AG09319 (cell line): ENCODE data around the gene EPHB1.
A peak's percentile ranks its signal among the peaks of the same experiment; 100 is the strongest.

ENCODE experiments used
- DNase-seq: peaks from one replicate; pipeline ENCODE4 v3.0.0-alpha.2; 2010; ENCODE audit warnings: low read depth; ENCODE audit errors: extremely low read depth
- TF ChIP-seq, protein P1 (sequence below): IDR thresholded peaks from 2 replicates; pipeline ENCODE4 v1.5.1; 2011; ENCODE audit warnings: low read depth, mild to moderate bottlenecking, inconsistent platforms, low read length, moderate library complexity

Gene EPHB1

DNA sequence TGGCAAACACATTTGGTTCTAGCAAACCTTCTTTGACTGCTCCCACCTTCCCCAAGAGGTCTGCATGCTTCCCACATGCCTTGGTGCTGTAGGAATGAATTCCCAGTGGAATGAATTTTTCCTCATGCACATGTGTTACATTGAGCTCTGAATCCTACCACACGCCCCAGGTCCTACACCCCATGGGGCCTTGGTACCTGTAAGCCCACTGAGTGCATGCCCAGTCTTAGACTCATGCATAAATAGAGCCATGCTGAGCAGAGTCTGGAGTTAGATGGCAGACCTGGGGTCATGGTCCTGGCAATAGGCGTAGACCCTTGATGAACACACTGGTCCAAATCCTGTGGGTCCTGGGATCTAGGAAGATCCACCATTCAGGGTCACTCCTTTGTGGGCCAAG lies 81.8 kb downstream of the EPHB1 start:
- DNase-seq = no peak
- TF ChIP-seq, protein P1, sequence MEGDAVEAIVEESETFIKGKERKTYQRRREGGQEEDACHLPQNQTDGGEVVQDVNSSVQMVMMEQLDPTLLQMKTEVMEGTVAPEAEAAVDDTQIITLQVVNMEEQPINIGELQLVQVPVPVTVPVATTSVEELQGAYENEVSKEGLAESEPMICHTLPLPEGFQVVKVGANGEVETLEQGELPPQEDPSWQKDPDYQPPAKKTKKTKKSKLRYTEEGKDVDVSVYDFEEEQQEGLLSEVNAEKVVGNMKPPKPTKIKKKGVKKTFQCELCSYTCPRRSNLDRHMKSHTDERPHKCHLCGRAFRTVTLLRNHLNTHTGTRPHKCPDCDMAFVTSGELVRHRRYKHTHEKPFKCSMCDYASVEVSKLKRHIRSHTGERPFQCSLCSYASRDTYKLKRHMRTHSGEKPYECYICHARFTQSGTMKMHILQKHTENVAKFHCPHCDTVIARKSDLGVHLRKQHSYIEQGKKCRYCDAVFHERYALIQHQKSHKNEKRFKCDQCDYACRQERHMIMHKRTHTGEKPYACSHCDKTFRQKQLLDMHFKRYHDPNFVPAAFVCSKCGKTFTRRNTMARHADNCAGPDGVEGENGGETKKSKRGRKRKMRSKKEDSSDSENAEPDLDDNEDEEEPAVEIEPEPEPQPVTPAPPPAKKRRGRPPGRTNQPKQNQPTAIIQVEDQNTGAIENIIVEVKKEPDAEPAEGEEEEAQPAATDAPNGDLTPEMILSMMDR = no peak

DNA sequence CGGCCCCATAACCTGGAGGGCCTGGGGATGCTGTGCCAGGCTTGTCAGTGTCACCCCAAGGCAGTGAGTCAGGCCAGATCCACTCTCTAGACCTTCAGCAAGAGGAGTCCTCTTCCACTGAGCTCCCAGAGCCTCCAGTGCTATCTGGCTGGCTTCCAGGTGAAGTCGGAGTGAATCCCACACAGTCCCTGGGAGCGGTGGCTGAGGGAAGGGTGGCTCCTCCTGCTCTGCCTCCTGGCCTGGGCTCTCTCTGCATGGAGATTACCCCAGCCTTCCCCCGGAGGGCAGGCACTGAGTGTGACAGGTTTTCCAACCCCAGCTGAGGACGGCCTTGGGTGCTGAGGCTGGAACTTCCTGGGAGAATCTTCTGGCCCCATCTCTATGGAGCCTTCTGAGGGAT lies 82.7 kb downstream of the EPHB1 start:
- DNase-seq = no peak
- TF ChIP-seq, protein P1 = no peak

DNA sequence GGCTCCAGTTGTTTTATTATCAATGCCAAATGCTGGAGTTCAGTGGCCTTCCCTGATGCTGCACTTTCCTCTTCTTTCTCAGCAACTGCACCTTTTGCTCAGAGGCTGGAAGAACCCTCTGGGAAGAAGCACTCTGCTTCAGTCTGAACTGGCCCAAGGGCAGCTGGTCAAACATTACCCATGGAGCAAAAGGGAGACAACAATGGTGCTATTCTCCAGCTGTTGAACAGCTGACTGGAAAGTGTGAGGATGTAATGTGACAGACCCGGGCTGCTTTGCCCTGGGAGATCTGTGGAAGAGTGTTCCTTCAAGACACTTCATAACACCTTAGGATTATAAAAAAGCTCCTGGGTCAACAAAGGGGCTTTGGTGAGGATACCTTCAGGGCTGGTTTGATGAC lies 84.9 kb downstream of the EPHB1 start:
- TF ChIP-seq, protein P1 = no peak
- no peak for DNase-seq

DNA sequence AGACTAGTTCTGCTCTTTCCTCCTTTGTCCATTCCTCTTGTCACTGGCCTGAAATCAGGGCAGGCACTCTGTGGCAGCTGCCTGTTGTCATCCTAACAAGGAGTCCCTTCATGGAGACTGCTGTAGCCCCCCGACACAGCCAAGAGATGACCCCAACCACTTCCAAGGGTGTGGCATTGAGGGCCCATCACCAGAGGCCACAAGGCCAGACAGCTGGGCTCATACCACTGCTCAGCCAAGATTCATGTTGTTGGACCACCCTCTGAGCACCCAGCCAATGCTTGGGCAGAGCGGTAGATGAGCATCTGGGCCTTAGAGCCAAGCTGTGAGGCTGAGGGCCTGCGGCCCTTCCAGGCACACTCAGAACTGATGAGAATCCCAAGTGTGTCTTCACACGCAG lies 85.4 kb downstream of the EPHB1 start:
- no peak for DNase-seq

DNA sequence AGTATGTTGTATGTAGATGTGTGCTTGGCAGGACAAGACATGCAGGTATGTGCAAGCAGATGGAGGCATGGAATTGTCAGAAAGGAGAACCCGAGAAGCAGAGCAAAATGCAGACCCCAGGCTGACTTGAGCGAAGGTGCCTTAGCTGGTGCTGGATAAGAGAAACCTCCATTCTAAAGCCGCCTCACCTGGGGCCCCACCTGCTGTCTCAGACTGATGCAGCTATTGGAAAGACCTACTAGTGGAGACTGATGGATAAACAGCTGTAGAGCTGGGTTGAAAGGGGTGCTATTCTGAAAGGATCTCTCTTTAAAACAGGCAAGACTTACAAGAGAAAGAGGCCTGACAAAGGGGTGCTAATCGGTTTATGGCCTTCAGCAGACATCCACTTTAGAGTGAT lies 86.2 kb downstream of the EPHB1 start:
- TF ChIP-seq, protein P1 = no peak
- no peak for DNase-seq

More for the DNA sequence above, 85.4 kb downstream of the EPHB1 start:
- TF ChIP-seq, protein P1 = no peak

DNA sequence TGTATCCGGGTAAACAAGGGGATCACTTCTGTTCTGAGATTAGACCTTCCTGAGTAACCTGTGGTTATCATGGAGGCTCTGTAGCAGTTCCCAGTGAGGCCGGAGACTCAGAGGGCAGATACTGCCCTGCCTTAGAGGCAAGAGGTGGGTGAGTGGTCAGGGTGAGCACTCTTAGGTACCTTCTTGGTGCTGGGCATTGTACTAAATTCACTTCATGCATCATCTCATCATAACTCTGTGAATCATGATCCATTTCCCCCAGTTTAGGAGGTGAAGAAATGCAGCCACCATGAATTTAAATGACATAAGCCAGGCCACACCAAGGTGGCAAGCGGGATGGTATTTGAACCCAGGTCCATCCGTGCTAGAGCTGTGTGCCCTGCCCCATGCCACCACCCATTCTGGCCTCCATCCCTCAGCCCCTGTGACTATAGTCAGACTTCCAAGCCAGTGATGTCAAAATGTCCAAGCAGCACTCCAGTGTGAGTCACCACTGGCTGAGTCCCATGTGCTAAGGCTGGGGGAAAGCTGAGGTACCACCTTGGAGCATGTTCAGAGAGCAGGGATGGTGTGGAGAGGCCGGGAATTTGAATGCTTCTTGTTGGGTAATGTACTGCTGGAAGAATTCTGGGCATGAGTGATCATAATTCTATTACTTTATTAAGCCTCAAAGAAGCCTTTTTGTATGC lies 88.8 kb downstream of the EPHB1 start:
- DNase-seq = no peak
- TF ChIP-seq, protein P1 = no peak

DNA sequence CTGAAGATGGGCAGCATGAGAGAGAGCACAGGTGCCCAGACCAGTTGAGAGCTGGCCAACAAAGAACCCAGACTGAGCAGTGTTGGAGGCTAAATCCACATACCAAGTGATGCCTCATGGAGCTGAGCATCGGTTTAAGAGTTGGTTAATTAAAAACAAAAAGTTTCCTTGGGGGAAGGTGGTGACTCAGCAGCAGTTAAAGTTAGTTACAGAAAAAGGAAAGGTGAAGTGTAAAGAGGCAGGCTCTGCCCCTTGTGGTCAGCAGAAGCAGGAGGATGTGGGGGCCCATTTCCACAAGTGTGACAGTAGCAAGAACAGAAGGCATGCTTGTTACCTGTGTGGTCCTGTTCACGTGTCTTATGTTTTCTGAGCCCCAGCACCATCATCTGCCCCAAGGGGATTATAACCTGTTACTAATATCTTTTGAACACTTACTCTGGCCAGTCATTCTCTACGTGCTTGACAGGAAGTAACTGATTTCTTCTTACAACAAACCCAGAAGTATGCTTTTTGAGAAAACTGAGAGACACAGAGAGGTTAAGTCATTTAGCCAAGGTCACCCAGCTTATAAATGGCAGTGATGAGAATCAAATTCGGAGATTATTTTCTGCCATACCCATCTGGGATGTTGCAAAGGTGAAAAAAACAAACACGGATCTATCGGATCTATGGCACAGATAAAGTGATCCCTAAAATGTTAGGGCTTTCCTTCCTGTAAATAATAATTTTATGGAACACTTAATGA lies 91.0 kb downstream of the EPHB1 start:
- no peak for DNase-seq
- TF ChIP-seq, protein P1 = peak; percentile 22
